Caco-2 (cell line): ENCODE measurements around the gene GDPD4. TPM values are rescaled to one million over a fixed set of nuclear protein-coding genes. Genes with fewer than 3 reads are reported as not detected.

Experiments used
- BruUV-seq: library from RNA; stranded (reverse); fragments of 400-500 nt; replicated peaks from 2 replicates; lab custom pipeline; 2021; lab: Mats Ljungman, UMichigan
- CTCF ChIA-PET: fragments of 300-600 bp; sonication (Branson Sonifier 250); formaldehyde crosslinking; loops from one replicate; lab custom pipeline; 2022; ENCODE audit warnings: antibody characterized with exemption; lab: Charles Lee
- POLR2A ChIA-PET: fragments of 300-600 bp; sonication (Branson Sonifier 250); formaldehyde crosslinking; loops from one replicate; lab custom pipeline; 2022; ENCODE audit warnings: antibody characterized with exemption; lab: Charles Lee
- DNase-seq, 2 experiments: peaks; one replicate each; pipeline versions ENCODE4 v3.0.0 to v3.0.0-alpha.2; 2020 to 2022
- H3K27me3 ChIP-seq: replicated peaks from 2 replicates; pipeline ENCODE4 v1.6.0; 2011; ENCODE audit warnings: low read length; ENCODE audit not compliant: control insufficient read depth, insufficient read depth
- H3K36me3 ChIP-seq: 2 replicates; pipeline ENCODE4 v1.5.1; 2011; ENCODE audit warnings: low read length; ENCODE audit not compliant: control insufficient read depth, insufficient read depth
- H3K4me1 ChIP-seq: fragments of 250-450 bp; sonication (Bioruptor Pico); 2 replicates; pipeline ENCODE4 v1.5.1; 2020; ENCODE audit warnings: mild to moderate bottlenecking
- H3K4me3 ChIP-seq: 2 replicates; pipeline ENCODE4 v1.5.1; 2011; ENCODE audit warnings: low read depth, mild to moderate bottlenecking, control low read depth, low read length
- H3K9me3 ChIP-seq: fragments of 250-450 bp; sonication (Bioruptor Pico); 2 replicates; pipeline ENCODE4 v1.5.1; 2020; ENCODE audit warnings: mild to moderate bottlenecking, moderate library complexity
- H3K27ac Mint-ChIP-seq: one replicate; pipeline ENCODE4 v1.8.0; 2022; ENCODE audit warnings: mixed read lengths; ENCODE audit not compliant: unreplicated experiment
- H3K27me3 Mint-ChIP-seq: one replicate; pipeline ENCODE4 v1.8.0; 2022; ENCODE audit warnings: mixed read lengths; ENCODE audit not compliant: insufficient read depth, unreplicated experiment
- H3K36me3 Mint-ChIP-seq: one replicate; pipeline ENCODE4 v1.8.0; 2022; ENCODE audit warnings: mild to moderate bottlenecking, mixed read lengths; ENCODE audit not compliant: insufficient read depth, unreplicated experiment
- H3K4me1 Mint-ChIP-seq: one replicate; pipeline ENCODE4 v1.8.0; 2022; ENCODE audit warnings: low read depth, mixed read lengths; ENCODE audit not compliant: unreplicated experiment
- H3K4me3 Mint-ChIP-seq: one replicate; pipeline ENCODE4 v1.8.0; 2022; ENCODE audit warnings: mild to moderate bottlenecking, moderate library complexity, mixed read lengths; ENCODE audit not compliant: unreplicated experiment
- H3K9me3 Mint-ChIP-seq: one replicate; pipeline ENCODE4 v1.8.0; 2022; ENCODE audit warnings: mixed read lengths; ENCODE audit not compliant: unreplicated experiment
- intact Hi-C: fragments of 100-400 bp; cut with micrococcal nuclease; formaldehyde crosslinking; loops from one replicate; pipeline ENCODE4 v1.10.0; 2022; ENCODE audit not compliant: unreplicated experiment
- total RNA-seq: library from RNA; stranded (reverse); gene quantifications from 2 replicates; pipeline ENCODE4 v1.2.3, GENCODE V29; 2022
- TF ChIP-seq, protein P1 (sequence below), 2 experiments: fragments of 200-600 bp in 1 of 2; IDR thresholded peaks; 1 replicate in 1 of 2; 2 replicates in 1 of 2; pipeline versions ENCODE4 v1.5.1 to v1.8.0; 2011 to 2022; ENCODE audit warnings: antibody characterized with exemption in 1 of 2, control low read depth in 1 of 2, inconsistent platforms in 1 of 2, low read depth in 1 of 2, low read length in 1 of 2, mild to moderate bottlenecking in 1 of 2, moderate library complexity in 1 of 2; ENCODE audit not compliant: insufficient read depth in 1 of 2, severe bottlenecking in 1 of 2, unreplicated experiment in 1 of 2

GDPD4 gene
- total RNA-seq, 1 experiment from 2014 or later, result not detected

DNA sequence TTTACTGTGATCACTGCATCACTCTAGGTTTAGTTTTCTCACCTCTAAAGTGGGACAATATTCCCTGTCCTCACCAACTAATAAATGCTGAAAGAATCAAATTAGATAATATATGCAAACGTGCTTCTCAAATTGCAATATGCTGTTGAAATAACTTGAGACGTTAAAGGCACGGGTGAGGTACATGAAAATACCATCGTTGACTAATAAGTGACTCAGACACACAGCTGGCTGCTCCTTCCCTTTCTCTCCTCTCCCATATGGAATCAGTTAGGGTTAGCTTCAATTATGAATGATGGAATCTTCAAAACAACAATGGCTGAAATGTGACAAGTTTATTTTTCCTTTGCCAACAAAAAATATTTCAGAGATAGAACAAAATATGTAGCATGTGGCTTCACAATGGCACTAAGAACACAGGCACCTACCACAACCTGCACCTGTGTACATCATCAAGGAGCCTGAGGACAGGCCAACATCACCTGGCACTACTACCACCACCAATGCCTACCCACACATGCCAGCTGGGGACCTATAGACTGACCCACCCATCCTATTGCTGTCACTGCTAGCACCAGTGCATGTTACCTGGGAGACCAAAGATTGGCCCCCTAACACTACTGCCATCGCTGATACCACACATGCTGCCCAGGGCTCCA lies 13.7 kb downstream of the GDPD4 start:
- H3K4me3 ChIP-seq, result no peak overlapping the region
- TF ChIP-seq, protein P1, sequence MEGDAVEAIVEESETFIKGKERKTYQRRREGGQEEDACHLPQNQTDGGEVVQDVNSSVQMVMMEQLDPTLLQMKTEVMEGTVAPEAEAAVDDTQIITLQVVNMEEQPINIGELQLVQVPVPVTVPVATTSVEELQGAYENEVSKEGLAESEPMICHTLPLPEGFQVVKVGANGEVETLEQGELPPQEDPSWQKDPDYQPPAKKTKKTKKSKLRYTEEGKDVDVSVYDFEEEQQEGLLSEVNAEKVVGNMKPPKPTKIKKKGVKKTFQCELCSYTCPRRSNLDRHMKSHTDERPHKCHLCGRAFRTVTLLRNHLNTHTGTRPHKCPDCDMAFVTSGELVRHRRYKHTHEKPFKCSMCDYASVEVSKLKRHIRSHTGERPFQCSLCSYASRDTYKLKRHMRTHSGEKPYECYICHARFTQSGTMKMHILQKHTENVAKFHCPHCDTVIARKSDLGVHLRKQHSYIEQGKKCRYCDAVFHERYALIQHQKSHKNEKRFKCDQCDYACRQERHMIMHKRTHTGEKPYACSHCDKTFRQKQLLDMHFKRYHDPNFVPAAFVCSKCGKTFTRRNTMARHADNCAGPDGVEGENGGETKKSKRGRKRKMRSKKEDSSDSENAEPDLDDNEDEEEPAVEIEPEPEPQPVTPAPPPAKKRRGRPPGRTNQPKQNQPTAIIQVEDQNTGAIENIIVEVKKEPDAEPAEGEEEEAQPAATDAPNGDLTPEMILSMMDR (IDR thresholded peaks at IDR 0.05; ENCODE audit: insufficient read depth in 1 of 2, low read depth in 1 of 2, low read length in 1 of 2, severe bottlenecking in 1 of 2, unreplicated experiment in 1 of 2), result no peak
- H3K27me3 Mint-ChIP-seq, result peaks cover 10% of the 10 kb centered on the region
- intact Hi-C loops, result no loop called here
- H3K36me3 ChIP-seq, result no peaks in the 10 kb centered on the region
- H3K4me1 ChIP-seq, result no peaks in the 10 kb centered on the region
- H3K4me3 Mint-ChIP-seq, result no peak overlapping the region
- no peaks in the 10 kb centered on the region for H3K9me3 ChIP-seq
- no TSS peak for BruUV-seq
- ChIA-PET POLR2A (no interaction called here), CTCF (no interaction called here)
- DNase-seq, result no peak
- no peaks in the 10 kb centered on the region for H3K36me3 Mint-ChIP-seq
- H3K4me1 Mint-ChIP-seq, result no peaks in the 10 kb centered on the region
- no peaks in the 10 kb centered on the region for H3K9me3 Mint-ChIP-seq
- no peak overlapping the region for H3K27ac Mint-ChIP-seq
- no peaks in the 10 kb centered on the region; the same call in 1 of the 2 replicates for H3K27me3 ChIP-seq

GRCh38 chr11:77287136-77287535 lies 14.3 kb downstream of the GDPD4 start:
- ChIA-PET CTCF (no interaction called here), POLR2A (no interaction called here)
- Histone ChIP-seq H3K4me1 (no peaks in the 10 kb centered on the region), H3K4me3 (no peak overlapping the region), H3K27me3 (no peaks in the 10 kb centered on the region; the same call in 1 of the 2 replicates), H3K36me3 (no peaks in the 10 kb centered on the region), H3K9me3 (no peaks in the 10 kb centered on the region)
- no peak for DNase-seq
- intact Hi-C loops, result no loop called here
- H3K4me1 Mint-ChIP-seq, result no peaks in the 10 kb centered on the region
- no TSS peak for BruUV-seq
- no peaks in the 10 kb centered on the region for H3K36me3 Mint-ChIP-seq
- no peaks in the 10 kb centered on the region for H3K9me3 Mint-ChIP-seq
- H3K27ac Mint-ChIP-seq, result no peak overlapping the region
- TF ChIP-seq, protein P1 (IDR thresholded peaks at IDR 0.05; ENCODE audit: insufficient read depth in 1 of 2, low read depth in 1 of 2, low read length in 1 of 2, severe bottlenecking in 1 of 2, unreplicated experiment in 1 of 2), result no peak
- no peak overlapping the region for H3K4me3 Mint-ChIP-seq
- H3K27me3 Mint-ChIP-seq, result peaks cover 10% of the 10 kb centered on the region

- CTCF ChIA-PET, result interaction anchor here (1.6 kb wide), 1 partner anchor 263 kb away, joined by 3 read pairs; no protein-coding TSS in a partner anchor
- DNase-seq, result no peak
- no peak overlapping the region for H3K4me3 ChIP-seq
- no TSS peak for BruUV-seq
- Mint-ChIP-seq H3K4me3 (no peak overlapping the region), H3K36me3 (no peaks in the 10 kb centered on the region), H3K27me3 (peaks cover 8% of the 10 kb centered on the region), H3K9me3 (no peaks in the 10 kb centered on the region), H3K27ac (no peak overlapping the region), H3K4me1 (no peaks in the 10 kb centered on the region)
- no peaks in the 10 kb centered on the region for H3K36me3 ChIP-seq
- TF ChIP-seq, protein P1 (IDR thresholded peaks at IDR 0.05; ENCODE audit: insufficient read depth in 1 of 2, low read depth in 1 of 2, low read length in 1 of 2, severe bottlenecking in 1 of 2, unreplicated experiment in 1 of 2), result no peak
- no peaks in the 10 kb centered on the region for H3K4me1 ChIP-seq
- POLR2A ChIA-PET, result no interaction called here
- intact Hi-C loops, result no loop called here
- no peaks in the 10 kb centered on the region for H3K9me3 ChIP-seq
- H3K27me3 ChIP-seq, result no peaks in the 10 kb centered on the region; the same call in 1 of the 2 replicates
These were observed 16.7 kb downstream of the GDPD4 start for GRCh38 chr11:77284476-77285468.
